Stimulated activated CD8-positive, alpha-beta memory T cell treated with anti-CD3 and anti-CD28 coated beads, Interleukin-15, amount 100 ng/mL, for 1 hour (primary cell): ENCODE data around the gene CASP8AP2.
"Not testable (repeated sequence)": the region's sequence is repeated elsewhere in the genome, so short reads cannot be mapped to it uniquely, and the experiment has no call there.

ENCODE experiments used
- DNase-seq: peaks from one replicate; pipeline ENCODE4 v3.0.0-alpha.2; 2020; ENCODE audit warnings: low read depth

CASP8AP2 gene

GRCh38 chr6:89829472-89830169 is at the start of gene CASP8AP2:
Gene CASP8AP2, plus strand, starts transcription at chr6:89829880.
- peak; percentile 92 for DNase-seq

GRCh38 chr6:89781070-89782034 is 48.3 kb upstream of the CASP8AP2 start:
- DNase-seq = no peak

- no peak for DNase-seq
Observed at GRCh38 chr6:89782222-89782621, 47.5 kb upstream of the CASP8AP2 start.

- not testable (repeated sequence) for DNase-seq
Observed at GRCh38 chr6:89783293-89783692, 46.4 kb upstream of the CASP8AP2 start.

GRCh38 chr6:89784838-89785237 is 44.8 kb upstream of the CASP8AP2 start:
- DNase-seq = no peak

GRCh38 chr6:89786970-89787369 is 42.7 kb upstream of the CASP8AP2 start:
- DNase-seq = no peak

GRCh38 chr6:89787660-89788328 is 41.9 kb upstream of the CASP8AP2 start:
- no peak for DNase-seq

- DNase-seq = no peak
Observed at GRCh38 chr6:89789980-89790379, 39.7 kb upstream of the CASP8AP2 start.

- DNase-seq = no peak
Observed at GRCh38 chr6:89790403-89790802, 39.3 kb upstream of the CASP8AP2 start.

GRCh38 chr6:89792881-89793280 is 36.8 kb upstream of the CASP8AP2 start:
- DNase-seq = no peak

GRCh38 chr6:89793586-89793985 is 36.1 kb upstream of the CASP8AP2 start:
- DNase-seq = no peak

- DNase-seq = no peak
Observed at GRCh38 chr6:89794324-89794723, 35.4 kb upstream of the CASP8AP2 start.

GRCh38 chr6:89797317-89797716 is 32.4 kb upstream of the CASP8AP2 start:
- no peak for DNase-seq

GRCh38 chr6:89799096-89799495 is 30.6 kb upstream of the CASP8AP2 start:
- DNase-seq = no peak

GRCh38 chr6:89799756-89800155 is 29.9 kb upstream of the CASP8AP2 start:
- no peak for DNase-seq

GRCh38 chr6:89803271-89803670 is 26.4 kb upstream of the CASP8AP2 start:
- no peak for DNase-seq

- no peak for DNase-seq
Observed at GRCh38 chr6:89805814-89806371, 23.8 kb upstream of the CASP8AP2 start.

- no peak for DNase-seq
Observed at GRCh38 chr6:89807581-89807980, 22.1 kb upstream of the CASP8AP2 start.

- DNase-seq = not testable (repeated sequence)
Observed at GRCh38 chr6:89813422-89813821, 16.3 kb upstream of the CASP8AP2 start.

- DNase-seq = no peak
Observed at GRCh38 chr6:89817481-89817880, 12.2 kb upstream of the CASP8AP2 start.

- no peak for DNase-seq
Observed at GRCh38 chr6:89818977-89819335, 10.7 kb upstream of the CASP8AP2 start.
